GM10248 (cell line): ENCODE measurements around the gene ARHGAP20.

Experiments used
- CTCF ChIA-PET: fragments of 300-600 bp; sonication (Branson Sonifier 250); formaldehyde crosslinking; extraction: SDS; loops from one replicate; lab custom pipeline; 2021; ENCODE audit warnings: antibody characterized with exemption; lab: Yijun Ruan, JAX
- POLR2A ChIA-PET: fragments of 350-650 bp; sonication (Branson Sonifier 250); formaldehyde crosslinking; extraction: SDS; loops from one replicate; lab custom pipeline; 2020; ENCODE audit warnings: antibody characterized with exemption; lab: Yijun Ruan, JAX
- DNase-seq: peaks from one replicate; pipeline ENCODE4 v3.0.0; 2012; ENCODE audit errors: extremely low spot score
- CTCF ChIP-seq: IDR thresholded peaks from 2 replicates; pipeline ENCODE4 v1.5.1; 2012; ENCODE audit warnings: mild to moderate bottlenecking, low read depth; ENCODE audit errors: extremely low read depth, missing control alignments, control extremely low read depth

ARHGAP20 gene

GRCh38 chr11:110755941-110756340, 43.7 kb upstream of the ARHGAP20 start:
- no peak for DNase-seq
- ChIA-PET POLR2A (no interaction called here), CTCF (interaction anchor here (1.0 kb wide), 1 partner anchor 21 kb away, joined by 3 read pairs; no protein-coding TSS in a partner anchor)
- no peak for TF ChIP-seq CTCF

DNA sequence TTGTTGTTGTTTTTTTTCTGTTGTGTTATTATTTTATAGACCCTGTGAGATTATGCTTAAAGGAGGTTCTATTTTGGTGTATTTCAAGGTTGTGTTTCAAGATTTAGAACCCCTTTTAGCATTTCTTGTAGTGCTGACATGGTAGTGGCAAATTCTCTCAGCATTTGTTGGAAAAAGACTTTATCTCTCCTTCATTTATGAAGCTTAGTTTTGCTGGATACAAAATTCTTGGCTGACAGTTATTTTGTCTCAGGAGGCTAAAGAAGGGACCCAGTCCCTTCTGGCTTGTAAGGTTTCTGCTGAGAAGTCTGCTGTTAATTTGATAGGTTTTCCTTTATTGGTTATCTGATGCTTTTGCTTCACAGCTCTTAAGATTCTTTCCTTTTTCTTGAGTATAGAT, 40.7 kb upstream of the ARHGAP20 start:
- TF ChIP-seq CTCF: no peak
- ChIA-PET POLR2A (no interaction called here), CTCF (interaction anchor here (1.0 kb wide), 1 partner anchor 11 kb away, joined by 3 read pairs; no protein-coding TSS in a partner anchor)
- DNase-seq: no peak

- no peak for TF ChIP-seq CTCF
- DNase-seq: no peak
- ChIA-PET POLR2A (no interaction called here), CTCF (no interaction called here)
Measured at GRCh38 chr11:110750100-110750499, 37.9 kb upstream of the ARHGAP20 start.

GRCh38 chr11:110747531-110747930, 35.3 kb upstream of the ARHGAP20 start:
- POLR2A ChIA-PET: no interaction called here
- TF ChIP-seq CTCF: no peak
- DNase-seq: no peak
- CTCF ChIA-PET: interaction anchor here (1.6 kb wide), 1 partner anchor 9 kb away, joined by 4 read pairs; no protein-coding TSS in a partner anchor

DNA sequence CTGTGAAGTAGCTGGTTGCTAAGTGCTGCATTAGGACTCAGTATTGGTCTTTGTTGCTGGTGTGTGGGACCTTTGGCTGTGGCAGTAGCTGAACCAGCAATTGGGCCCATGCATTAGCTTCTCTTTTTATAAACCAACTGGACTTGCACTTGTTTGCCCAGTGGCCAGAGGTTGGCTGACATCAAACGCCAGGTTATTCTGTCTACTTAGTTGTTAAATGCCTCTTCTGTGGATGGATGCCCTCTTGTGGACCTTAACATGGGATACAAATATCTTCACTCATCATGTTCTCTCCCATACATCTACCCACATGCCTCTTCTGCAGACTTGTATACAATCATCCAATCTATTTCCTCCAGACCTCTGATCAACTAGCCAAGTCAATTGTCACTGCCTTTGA, 26.4 kb upstream of the ARHGAP20 start:
- DNase-seq: no peak
- POLR2A ChIA-PET: no interaction called here
- TF ChIP-seq CTCF: no peak
- CTCF ChIA-PET: interaction anchor here (1.6 kb wide), 1 partner anchor 9 kb away, joined by 4 read pairs; no protein-coding TSS in a partner anchor

DNA sequence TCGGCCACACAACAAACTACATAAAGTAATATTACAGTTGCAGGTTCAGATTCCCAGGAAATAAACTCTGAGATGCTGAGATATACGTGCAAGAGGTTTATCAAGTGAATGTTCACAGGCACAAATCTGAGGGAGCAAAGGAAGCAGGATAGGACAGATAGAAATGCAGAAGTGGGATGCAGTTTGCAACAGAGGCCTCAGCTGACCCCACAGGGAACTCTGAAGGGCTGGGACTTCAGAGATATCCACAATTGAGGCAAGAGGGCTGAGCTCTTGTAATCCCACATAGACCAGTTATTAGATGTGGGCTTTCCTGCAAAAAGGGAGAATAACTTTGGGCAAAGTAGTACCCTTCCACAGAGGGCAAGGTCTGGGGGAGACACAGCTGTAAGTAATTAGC, 25.4 kb upstream of the ARHGAP20 start:
- no peak for DNase-seq
- ChIA-PET POLR2A (no interaction called here), CTCF (no interaction called here)
- no peak for TF ChIP-seq CTCF
